ENCODE measurements around the gene GART.
"Not testable (repeated sequence)": the region's sequence is repeated elsewhere in the genome, so short reads cannot be mapped to it uniquely, and the experiment has no call there.

Gene GART

GRCh38 chr21:33541756-33542639 is at the start of gene GART:
Gene GART, minus strand, starts transcription at chr21:33542117. Its CDS starts 2,802 bp downstream, at chr21:33539315.
- DNase-seq (ENCODE audit: low read depth in 2 of 2): peak; percentile 79 to 80

GRCh38 chr21:33588485-33589335 is 46.8 kb upstream of the GART start, which contains the start of gene DONSON:
Gene DONSON, minus strand, starts transcription at chr21:33588684. Its CDS starts 43 bp downstream, at chr21:33588641.
- DNase-seq (ENCODE audit: low read depth in 2 of 2): peak; percentile 80 to 92

DNA sequence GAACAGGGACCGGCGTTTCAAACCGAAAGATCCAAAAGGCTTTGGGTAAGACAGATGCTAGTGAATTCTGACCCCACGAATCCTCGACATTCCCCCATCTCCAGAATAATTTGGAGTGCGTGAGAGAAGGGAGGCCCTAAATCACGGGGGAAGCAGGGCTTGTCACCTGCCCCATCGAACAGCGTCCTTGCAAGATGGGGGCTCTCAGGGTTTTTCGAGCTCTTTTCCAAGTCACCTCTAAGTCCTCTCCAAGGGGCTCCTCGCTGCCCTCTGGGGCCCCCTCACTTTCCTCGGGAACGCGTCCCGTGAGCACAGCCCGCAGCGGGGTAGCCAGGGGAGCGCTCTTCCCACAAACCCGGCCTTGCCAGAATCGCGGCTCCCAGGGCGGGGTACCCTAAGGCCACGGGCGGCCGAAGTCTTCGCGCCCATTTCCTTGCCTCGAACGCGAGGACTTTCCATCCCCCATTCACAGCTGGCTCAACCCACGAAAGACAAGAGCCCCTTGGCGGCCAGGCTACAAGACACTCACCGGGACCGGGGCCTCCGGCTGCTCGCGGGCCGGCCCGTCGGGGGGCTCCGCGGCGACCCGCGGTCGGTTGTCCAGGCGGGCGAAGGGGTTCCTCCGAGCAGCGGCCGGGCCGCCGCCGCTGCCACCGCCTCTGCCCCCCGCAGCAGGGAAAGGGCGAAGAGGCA is 46.0 kb upstream of the GART start:
- DNase-seq (ENCODE audit: low read depth in 2 of 2): peak; percentile 5 to 13

GRCh38 chr21:33586927-33587326 is 45.0 kb upstream of the GART start:
- no peak for DNase-seq (ENCODE audit: low read depth in 2 of 2)

- DNase-seq (ENCODE audit: low read depth in 2 of 2): no peak
Measured at GRCh38 chr21:33584455-33584854, 42.5 kb upstream of the GART start.

- no peak for DNase-seq (ENCODE audit: low read depth in 2 of 2)
Measured at GRCh38 chr21:33578959-33579542, 37.1 kb upstream of the GART start.

DNA sequence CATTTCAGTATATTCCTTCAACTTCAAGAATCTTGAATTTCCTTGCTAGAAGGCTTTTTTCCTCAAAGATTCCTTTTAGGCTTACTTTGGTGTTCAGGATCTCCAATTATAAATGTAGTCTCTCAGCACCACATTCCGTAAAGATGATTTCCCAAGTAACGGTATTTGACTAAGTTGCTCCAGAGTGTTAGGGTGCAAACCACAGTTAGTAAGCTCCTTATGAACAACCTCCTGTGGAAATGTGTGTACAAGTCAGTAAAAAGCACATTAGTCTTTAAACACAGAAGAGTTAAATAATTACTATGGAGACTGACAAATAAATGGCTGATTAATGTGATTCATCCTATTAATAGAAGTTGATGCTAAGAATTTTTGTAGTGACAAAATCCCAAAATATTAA is 36.3 kb upstream of the GART start:
- DNase-seq (ENCODE audit: low read depth in 2 of 2): no peak

DNA sequence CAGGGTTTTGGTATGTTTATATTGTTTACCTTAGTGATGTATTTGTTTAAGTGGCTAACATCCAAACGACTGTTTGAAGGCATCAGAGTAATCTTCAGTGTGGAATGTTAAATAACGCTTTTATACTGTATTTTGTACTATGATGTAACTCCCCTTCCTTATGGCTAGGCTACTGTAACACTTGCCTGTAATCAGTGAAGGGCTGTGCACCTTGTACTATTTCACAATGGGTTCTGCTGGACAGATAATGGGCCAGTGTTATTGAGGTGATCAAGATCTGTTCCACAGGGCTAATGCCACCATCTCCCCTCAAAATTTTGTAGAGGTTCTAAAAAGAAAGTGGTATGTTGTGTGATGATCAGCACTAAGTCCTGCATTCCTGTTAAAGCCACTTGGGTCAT is 34.8 kb upstream of the GART start:
- not testable (repeated sequence) for DNase-seq (ENCODE audit: low read depth in 2 of 2)

DNA sequence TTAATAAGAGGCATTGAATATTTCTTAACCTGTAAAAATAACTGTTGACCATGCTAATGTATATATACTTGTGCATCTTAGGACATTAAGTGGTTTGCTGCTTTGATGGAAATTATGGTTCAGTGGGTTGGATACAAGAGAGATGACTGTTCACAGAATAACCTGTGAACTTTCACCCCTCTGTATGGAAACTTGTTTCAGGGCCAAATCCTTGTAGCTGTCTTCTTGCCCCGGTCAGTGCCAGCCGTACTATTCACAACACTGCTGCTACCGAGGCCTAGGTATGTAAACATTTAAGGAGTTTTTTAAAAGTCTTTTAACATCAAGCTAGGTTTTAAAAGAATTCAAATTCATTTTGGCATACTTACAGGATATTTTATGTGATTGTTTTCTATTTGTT is 30.4 kb upstream of the GART start:
- DNase-seq (ENCODE audit: low read depth in 2 of 2): no peak

- DNase-seq (ENCODE audit: low read depth in 2 of 2): no peak
Measured at GRCh38 chr21:33569991-33570390, 28.1 kb upstream of the GART start.

DNA sequence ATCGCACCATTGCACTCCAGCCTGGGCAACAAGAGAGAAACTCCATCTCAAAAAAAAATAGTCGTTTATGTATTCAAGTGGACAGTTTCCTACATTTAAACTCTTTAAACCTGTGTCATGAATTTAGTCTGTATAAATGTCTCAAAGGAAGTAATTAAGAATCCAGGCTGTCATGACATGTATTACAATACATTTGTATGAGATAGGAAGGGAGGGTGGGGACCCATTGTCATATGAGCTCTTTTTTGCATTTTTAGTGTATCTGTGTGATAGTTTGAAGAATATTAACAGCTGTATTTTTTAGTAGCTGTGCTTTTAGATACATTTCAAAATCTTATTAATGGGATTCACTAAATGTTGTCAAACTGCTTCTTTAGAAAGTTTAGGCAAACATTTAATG is 26.5 kb upstream of the GART start:
- DNase-seq (ENCODE audit: low read depth in 2 of 2): no peak

GRCh38 chr21:33567914-33568313 is 26.0 kb upstream of the GART start:
- no peak for DNase-seq (ENCODE audit: low read depth in 2 of 2)

- DNase-seq (ENCODE audit: low read depth in 2 of 2): no peak
Measured at GRCh38 chr21:33566514-33566913, 24.6 kb upstream of the GART start.

DNA sequence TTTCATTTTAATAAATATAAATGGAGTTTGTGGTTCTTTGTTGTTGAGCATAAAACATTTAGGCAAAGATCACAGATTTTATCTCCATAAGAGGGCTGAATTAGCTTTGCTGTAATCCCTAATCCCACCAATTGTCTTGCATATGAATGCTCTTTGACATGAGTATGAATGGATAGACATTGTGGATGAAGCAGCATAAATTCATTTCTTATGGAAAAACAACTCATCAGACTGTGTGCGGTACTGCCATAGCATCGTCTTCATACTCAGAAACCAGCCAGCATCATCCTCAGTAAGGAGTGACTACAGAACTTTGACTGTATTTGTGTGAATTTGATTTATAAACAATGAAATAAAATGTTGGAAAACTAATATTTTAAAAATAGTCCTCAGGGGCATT is 20.5 kb upstream of the GART start:
- no peak for DNase-seq (ENCODE audit: low read depth in 2 of 2)

DNA sequence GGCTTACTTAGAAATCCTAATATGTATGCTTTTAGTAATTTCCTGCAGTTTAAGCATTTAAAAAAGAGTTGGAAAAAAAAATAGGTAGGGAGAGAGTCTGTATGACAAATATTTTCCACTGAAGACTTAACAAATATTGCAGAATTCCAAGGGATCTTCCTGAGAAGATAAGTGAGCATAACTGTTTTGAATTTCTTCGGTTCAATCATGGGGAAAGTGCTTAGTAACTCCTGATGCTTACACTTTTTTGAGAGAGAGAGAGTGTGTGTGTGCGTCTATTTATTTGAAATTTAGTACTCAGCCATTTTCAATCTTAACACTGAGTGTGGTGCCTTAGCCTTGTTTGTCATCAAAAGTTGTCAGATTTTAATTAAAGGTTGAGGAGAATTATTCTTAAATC is 19.5 kb upstream of the GART start:
- DNase-seq (ENCODE audit: low read depth in 2 of 2): no peak

DNA sequence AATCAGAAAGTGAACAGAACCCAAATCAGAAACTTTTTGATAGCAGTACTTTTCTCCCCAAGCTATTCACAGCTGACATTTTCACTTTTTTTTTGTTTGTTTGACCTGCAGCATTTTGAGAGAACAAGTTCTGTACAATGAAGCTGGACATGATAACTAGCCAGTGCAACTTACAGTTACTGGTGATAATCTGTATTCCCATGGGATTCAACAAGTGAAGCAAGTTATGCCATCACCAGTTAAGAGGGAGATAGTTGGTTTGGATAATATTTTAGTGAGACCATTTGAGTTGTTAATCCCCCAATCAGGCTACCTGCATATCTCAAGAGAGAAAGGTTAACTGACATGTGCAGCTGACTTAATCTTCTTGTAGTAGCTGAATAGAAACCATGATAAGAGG is 19.0 kb upstream of the GART start:
- DNase-seq (ENCODE audit: low read depth in 2 of 2): no peak

GRCh38 chr21:33559813-33560212 is 17.9 kb upstream of the GART start:
- no peak for DNase-seq (ENCODE audit: low read depth in 2 of 2)

- no peak for DNase-seq (ENCODE audit: low read depth in 2 of 2)
Measured at GRCh38 chr21:33558777-33559421, 17.0 kb upstream of the GART start.

GRCh38 chr21:33557447-33557846 is 15.5 kb upstream of the GART start:
- no peak for DNase-seq (ENCODE audit: low read depth in 2 of 2)

DNA sequence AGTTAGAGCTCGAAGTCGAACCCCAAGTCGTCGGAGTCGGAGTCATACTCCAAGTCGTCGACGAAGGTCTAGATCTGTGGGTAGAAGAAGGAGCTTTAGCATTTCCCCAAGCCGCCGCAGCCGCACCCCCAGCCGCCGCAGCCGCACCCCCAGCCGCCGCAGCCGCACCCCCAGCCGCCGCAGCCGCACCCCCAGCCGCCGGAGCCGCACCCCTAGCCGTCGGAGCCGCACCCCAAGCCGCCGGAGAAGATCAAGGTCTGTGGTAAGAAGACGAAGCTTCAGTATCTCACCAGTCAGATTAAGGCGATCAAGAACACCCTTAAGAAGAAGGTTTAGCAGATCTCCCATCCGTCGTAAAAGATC is 13.0 kb upstream of the GART start:
- DNase-seq (ENCODE audit: low read depth in 2 of 2): no peak

DNA sequence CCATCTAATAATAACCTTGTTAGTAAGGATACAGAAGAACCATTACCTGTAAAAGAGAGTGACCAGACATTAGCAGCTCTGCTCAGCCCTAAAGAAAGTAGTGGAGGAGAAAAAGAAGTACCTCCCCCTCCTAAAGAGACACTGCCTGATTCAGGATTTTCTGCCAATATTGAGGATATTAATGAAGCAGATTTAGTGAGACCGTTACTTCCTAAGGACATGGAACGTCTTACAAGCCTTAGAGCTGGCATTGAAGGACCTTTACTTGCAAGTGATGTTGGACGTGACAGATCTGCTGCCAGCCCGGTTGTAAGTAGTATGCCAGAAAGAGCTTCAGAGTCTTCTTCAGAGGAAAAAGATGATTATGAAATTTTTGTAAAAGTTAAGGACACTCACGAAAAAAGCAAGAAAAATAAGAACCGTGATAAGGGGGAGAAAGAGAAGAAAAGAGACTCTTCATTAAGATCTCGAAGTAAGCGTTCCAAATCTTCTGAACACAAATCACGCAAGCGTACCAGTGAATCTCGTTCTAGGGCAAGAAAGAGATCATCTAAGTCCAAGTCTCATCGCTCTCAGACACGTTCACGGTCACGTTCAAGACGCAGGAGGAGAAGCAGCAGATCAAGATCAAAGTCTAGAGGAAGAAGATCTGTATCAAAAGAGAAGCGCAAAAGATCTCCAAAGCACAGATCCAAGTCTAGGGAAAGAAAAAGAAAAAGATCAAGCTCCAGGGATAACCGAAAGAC is 12.5 kb upstream of the GART start:
- no peak for DNase-seq (ENCODE audit: low read depth in 2 of 2)
